Endodermal cell (in vitro differentiated cells): ENCODE measurements around the gene FGR. TPM values are rescaled to one million over a fixed set of nuclear protein-coding genes. Genes with fewer than 3 reads are reported as not detected.
A peak's percentile ranks its signal among the peaks of the same experiment; 100 is the strongest.

Experiments
- DNase-seq: peaks from one replicate; pipeline ENCODE4 v3.0.0-alpha.2; 2017
- H3K27ac ChIP-seq: 2 replicates; pipeline ENCODE4 v1.5.1; 2013; ENCODE audit warnings: mild to moderate bottlenecking, low read depth, low read length, moderate library complexity
- H3K27me3 ChIP-seq: 2 replicates; pipeline ENCODE4 v1.6.1; 2013; ENCODE audit warnings: mild to moderate bottlenecking, low read length, moderate library complexity; ENCODE audit not compliant: insufficient read depth, control insufficient read depth, poor library complexity, severe bottlenecking
- H3K36me3 ChIP-seq: 2 replicates; pipeline ENCODE4 v1.7.0; 2013; ENCODE audit warnings: mild to moderate bottlenecking, low read length, moderate library complexity; ENCODE audit not compliant: control insufficient read depth, insufficient read depth
- H3K4me1 ChIP-seq: one replicate; pipeline ENCODE4 v1.7.0; 2013; ENCODE audit warnings: low read length; ENCODE audit not compliant: control insufficient read depth, insufficient read depth
- H3K4me3 ChIP-seq: 2 replicates; pipeline ENCODE4 v1.5.1; 2013; ENCODE audit warnings: mild to moderate bottlenecking, low read length, moderate library complexity
- H3K9ac ChIP-seq: 2 replicates; pipeline ENCODE4 v1.6.1; 2013; ENCODE audit warnings: mild to moderate bottlenecking, low read length, moderate library complexity; ENCODE audit not compliant: poor library complexity, severe bottlenecking; ENCODE audit errors: extremely low read depth
- H3K9me3 ChIP-seq: 2 replicates; pipeline ENCODE4 v1.6.1; 2013; ENCODE audit warnings: mild to moderate bottlenecking, low read length, moderate library complexity; ENCODE audit not compliant: control insufficient read depth
- H3K27ac Mint-ChIP-seq: 2 replicates; pipeline ENCODE4 v1.8.0; 2020; ENCODE audit warnings: mixed read lengths
- H3K27me3 Mint-ChIP-seq: 2 replicates; pipeline ENCODE4 v1.8.0; 2021; ENCODE audit warnings: mild to moderate bottlenecking, mixed read lengths; ENCODE audit not compliant: insufficient read depth
- H3K36me3 Mint-ChIP-seq: 2 replicates; pipeline ENCODE4 v1.8.0; 2020; ENCODE audit warnings: low read depth, mixed read lengths
- H3K4me1 Mint-ChIP-seq: 2 replicates; pipeline ENCODE4 v1.8.0; 2020; ENCODE audit warnings: mixed read lengths
- H3K4me3 Mint-ChIP-seq: 2 replicates; pipeline ENCODE4 v1.8.0; 2020; ENCODE audit warnings: mild to moderate bottlenecking, moderate library complexity, mixed read lengths
- H3K9me3 Mint-ChIP-seq: 2 replicates; pipeline ENCODE4 v1.8.0; 2020; ENCODE audit warnings: mild to moderate bottlenecking, mixed read lengths
- CTCF ChIP-seq: fragments of 200-600 bp; sonication (generic); conservative IDR thresholded peaks from 2 replicates; pipeline ENCODE4 v1.5.0; 2021; ENCODE audit warnings: antibody characterized with exemption, mild to moderate bottlenecking
- WGBS, 2 experiments: methylation state at CpG; one replicate each; pipeline versions ENCODE4 v1.1.5 to v1.1.7; 2013; ENCODE audit warnings: missing lambda C conversion rate in 2 of 2, mixed read lengths in 1 of 2; ENCODE audit not compliant: insufficient coverage in 1 of 2, insufficient read length in 1 of 2; 5-methylcytosine and 5-hydroxymethylcytosine counted together
- total RNA-seq, 2 donors: library from RNA; stranded (reverse); fragmentation: NEBNext Ultra II Directional in 1 of 2; extraction: Animal tissue kit (Norgen Biotek cat#: 25700) in 1 of 2; gene quantifications; 2 replicates in 1 of 2; 3 replicates in 1 of 2; pipeline ENCODE4 v1.2.1, GENCODE V29; 2021

FGR gene
- total RNA-seq, 2 donors from 2014 or later, result not detected

DNA sequence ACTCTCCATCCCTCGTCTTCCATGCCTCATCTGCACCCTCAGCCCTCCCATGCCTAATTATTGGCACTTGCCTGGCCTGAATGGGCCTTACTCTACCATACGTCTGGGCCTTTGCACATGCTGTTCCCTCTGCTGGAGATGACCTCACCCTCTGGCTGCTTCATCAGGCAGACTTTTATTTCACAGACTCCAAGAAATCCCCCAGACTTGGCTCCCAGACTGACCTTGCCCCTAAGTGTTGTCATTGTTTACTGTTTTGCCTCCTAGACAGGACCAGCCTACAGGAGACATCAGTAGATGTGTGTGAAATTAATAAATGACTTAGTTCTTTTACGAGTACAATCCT lies 25.8 kb downstream of the FGR start:
- H3K36me3 ChIP-seq, result no peaks in the 10 kb centered on the region
- peaks cover 8% of the 10 kb centered on the region for H3K4me1 ChIP-seq
- H3K27me3 ChIP-seq, result no peaks in the 10 kb centered on the region
- Mint-ChIP-seq H3K9me3 (no peaks in the 10 kb centered on the region), H3K27ac (no peak overlapping the region), H3K27me3 (no peaks in the 10 kb centered on the region), H3K4me3 (no peak overlapping the region), H3K4me1 (peaks cover 30% of the 10 kb centered on the region), H3K36me3 (no peaks in the 10 kb centered on the region)
- 89 to 90% methylated on average over 3 of the region's 3 CpGs for WGBS, 2 experiments
- H3K9me3 ChIP-seq, result no peaks in the 10 kb centered on the region
- DNase-seq, result no peak
- no peak overlapping the region for H3K9ac ChIP-seq
- TF ChIP-seq CTCF, result no peak
- H3K4me3 ChIP-seq, result no peak overlapping the region
- no peak overlapping the region for H3K27ac ChIP-seq

- Mint-ChIP-seq H3K27ac (peak overlapping the region; percentile 81), H3K4me1 (peaks cover 32% of the 10 kb centered on the region), H3K36me3 (no peaks in the 10 kb centered on the region), H3K27me3 (no peaks in the 10 kb centered on the region), H3K4me3 (peak overlapping the region; percentile 20), H3K9me3 (no peaks in the 10 kb centered on the region)
- Histone ChIP-seq H3K27me3 (no peaks in the 10 kb centered on the region), H3K9ac (no peak overlapping the region), H3K4me1 (peaks cover 8% of the 10 kb centered on the region), H3K36me3 (no peaks in the 10 kb centered on the region), H3K27ac (peak overlapping the region; percentile 48), H3K9me3 (no peaks in the 10 kb centered on the region), H3K4me3 (peak overlapping the region; percentile 43)
- WGBS, 2 experiments, result 29 to 36% methylated on average over 7 to 11 of the region's 11 CpGs
- TF ChIP-seq CTCF, result no peak
- peak; percentile 92 for DNase-seq
Measured at GRCh38 chr1:27607239-27607804, 27.7 kb downstream of the FGR start.

DNA sequence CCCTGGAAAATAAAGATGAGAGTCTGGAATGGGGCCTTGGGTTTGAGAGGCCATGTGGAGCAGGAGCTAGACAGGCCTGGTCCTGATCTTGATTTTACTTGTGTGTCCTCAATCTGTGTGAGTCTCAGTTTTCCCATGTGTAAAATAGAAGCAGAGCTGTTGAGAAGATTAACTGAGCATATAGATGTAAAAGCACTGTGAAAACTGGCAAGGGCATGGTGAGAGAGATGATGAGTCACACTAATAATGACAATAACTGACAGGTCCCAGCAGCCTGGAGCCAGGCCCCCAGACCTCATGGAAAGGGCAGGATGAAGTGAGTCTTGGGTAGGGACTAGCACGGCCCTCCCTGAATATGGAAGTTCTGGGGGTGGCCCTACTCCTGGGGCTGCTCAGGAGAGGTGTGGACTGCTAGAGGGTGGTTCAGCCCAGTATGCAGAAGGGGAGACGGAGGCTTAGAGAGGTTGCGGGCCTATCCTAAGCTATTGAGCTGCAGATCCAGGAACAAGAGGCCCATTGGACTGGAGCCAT lies 28.2 kb downstream of the FGR start:
- no peak overlapping the region for H3K9ac ChIP-seq
- H3K4me3 Mint-ChIP-seq, result peak overlapping the region; percentile 90
- peak overlapping the region; percentile 81 for H3K27ac Mint-ChIP-seq
- no peaks in the 10 kb centered on the region for H3K27me3 ChIP-seq
- peaks cover 34% of the 10 kb centered on the region for H3K4me1 Mint-ChIP-seq
- peak overlapping the region; percentile 48 for H3K27ac ChIP-seq
- no peak overlapping the region for H3K4me3 ChIP-seq
- H3K36me3 ChIP-seq, result no peaks in the 10 kb centered on the region
- no peaks in the 10 kb centered on the region for H3K27me3 Mint-ChIP-seq
- DNase-seq, result peak; percentile 71
- peaks cover 8% of the 10 kb centered on the region for H3K4me1 ChIP-seq
- no peak for TF ChIP-seq CTCF
- no peaks in the 10 kb centered on the region for H3K36me3 Mint-ChIP-seq
- WGBS, 2 experiments, result 71% methylated on average over 3 of the region's 3 CpGs; no CpG with 5 or more reads in 1 of the 2 experiments
- no peaks in the 10 kb centered on the region for H3K9me3 ChIP-seq
- H3K9me3 Mint-ChIP-seq, result no peaks in the 10 kb centered on the region
